Measurements from ENCODE around the gene PLEKHA6.
A peak's percentile ranks its signal among the peaks of the same experiment; 100 is the strongest.

The PLEKHA6 gene

DNA sequence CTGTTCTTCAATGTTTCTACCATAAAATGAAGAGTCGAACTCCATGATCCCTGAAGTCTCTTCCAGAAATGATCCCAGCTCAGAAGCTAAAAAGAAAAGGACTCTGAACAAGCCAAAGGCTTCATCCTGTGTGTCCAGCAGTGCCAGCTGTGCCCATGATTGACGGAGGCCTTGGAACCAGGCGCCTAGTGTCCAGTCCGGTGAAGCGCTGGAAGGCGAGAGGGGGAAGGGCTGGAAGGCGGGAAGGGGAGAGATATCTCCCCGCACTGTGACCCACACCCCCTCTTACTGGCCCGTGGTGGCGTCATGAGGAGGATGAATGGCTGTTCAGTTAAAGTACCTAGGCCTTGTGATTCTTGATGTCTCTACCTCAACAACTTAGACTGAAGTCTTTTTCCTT lies 10.4 kb upstream of the PLEKHA6 start:
- TF ChIP-seq, protein P1, sequence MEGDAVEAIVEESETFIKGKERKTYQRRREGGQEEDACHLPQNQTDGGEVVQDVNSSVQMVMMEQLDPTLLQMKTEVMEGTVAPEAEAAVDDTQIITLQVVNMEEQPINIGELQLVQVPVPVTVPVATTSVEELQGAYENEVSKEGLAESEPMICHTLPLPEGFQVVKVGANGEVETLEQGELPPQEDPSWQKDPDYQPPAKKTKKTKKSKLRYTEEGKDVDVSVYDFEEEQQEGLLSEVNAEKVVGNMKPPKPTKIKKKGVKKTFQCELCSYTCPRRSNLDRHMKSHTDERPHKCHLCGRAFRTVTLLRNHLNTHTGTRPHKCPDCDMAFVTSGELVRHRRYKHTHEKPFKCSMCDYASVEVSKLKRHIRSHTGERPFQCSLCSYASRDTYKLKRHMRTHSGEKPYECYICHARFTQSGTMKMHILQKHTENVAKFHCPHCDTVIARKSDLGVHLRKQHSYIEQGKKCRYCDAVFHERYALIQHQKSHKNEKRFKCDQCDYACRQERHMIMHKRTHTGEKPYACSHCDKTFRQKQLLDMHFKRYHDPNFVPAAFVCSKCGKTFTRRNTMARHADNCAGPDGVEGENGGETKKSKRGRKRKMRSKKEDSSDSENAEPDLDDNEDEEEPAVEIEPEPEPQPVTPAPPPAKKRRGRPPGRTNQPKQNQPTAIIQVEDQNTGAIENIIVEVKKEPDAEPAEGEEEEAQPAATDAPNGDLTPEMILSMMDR (IDR thresholded peaks at IDR 0.05) = no peak
- Histone ChIP-seq H3K27ac (no peak overlapping the region), H3K4me3 (no peak overlapping the region)
- DNase-seq (ENCODE audit: low spot score) = no peak

GRCh38 chr1:204368996-204369726 lies 9.4 kb upstream of the PLEKHA6 start:
- Histone ChIP-seq H3K27ac (no peak overlapping the region), H3K4me3 (no peak overlapping the region)
- DNase-seq (ENCODE audit: low spot score) = no peak
- TF ChIP-seq, protein P1 (IDR thresholded peaks at IDR 0.05) = no peak

DNA sequence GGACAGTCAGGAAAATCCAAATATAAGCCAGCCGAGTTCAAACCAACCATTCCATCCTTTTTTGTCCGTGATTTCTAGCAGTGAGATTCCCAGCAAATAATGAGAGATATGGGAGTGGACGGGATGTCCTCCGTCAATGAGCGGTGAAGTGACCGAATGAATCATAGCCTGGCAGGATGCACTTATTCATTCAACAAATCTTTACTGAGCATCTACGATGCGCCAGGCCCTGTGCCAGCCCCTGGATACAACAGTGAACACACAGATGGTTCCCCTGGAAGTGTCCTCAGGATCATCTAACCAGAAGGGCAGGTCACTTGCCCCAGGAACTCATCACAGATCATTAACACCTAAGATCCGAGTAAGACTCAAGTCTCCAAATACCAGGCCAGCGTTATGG lies 8.2 kb upstream of the PLEKHA6 start:
- Histone ChIP-seq H3K27ac (no peak overlapping the region), H3K4me3 (no peak overlapping the region)
- TF ChIP-seq, protein P1 (IDR thresholded peaks at IDR 0.05) = no peak

GRCh38 chr1:204367193-204367858 lies 7.6 kb upstream of the PLEKHA6 start:
- TF ChIP-seq, protein P1 (IDR thresholded peaks at IDR 0.05) = no peak
- H3K27ac ChIP-seq = no peak overlapping the region

More for the DNA sequence above, 8.2 kb upstream of the PLEKHA6 start:
- no peak for DNase-seq (ENCODE audit: low spot score)

DNA sequence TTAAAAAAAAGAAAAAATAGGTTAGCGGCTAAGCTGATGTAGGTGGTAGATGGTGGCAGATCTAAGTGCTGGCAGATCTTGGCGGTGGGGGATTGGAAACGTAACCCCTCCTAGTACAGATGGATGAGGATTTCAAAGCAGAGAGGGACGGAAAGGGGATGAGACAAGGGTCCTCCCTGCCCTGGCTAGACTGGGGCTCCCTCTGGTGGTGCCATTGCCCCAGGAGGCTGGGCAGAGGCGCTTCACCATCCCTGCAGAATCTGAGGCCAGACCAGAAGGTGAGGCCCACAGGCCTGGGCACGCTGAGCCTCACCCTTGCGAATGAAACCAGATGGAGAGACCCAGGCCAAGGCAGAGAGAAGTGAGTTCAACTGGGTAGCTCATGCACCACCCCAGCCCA lies 7.0 kb upstream of the PLEKHA6 start:
- DNase-seq (ENCODE audit: low spot score) = no peak
- Histone ChIP-seq H3K4me3 (no peak overlapping the region), H3K27ac (no peak overlapping the region)
- TF ChIP-seq, protein P1 (IDR thresholded peaks at IDR 0.05) = no peak

More at GRCh38 chr1:204367193-204367858, 7.6 kb upstream of the PLEKHA6 start:
- no peak for DNase-seq (ENCODE audit: low spot score)
- no peak overlapping the region for H3K4me3 ChIP-seq

GRCh38 chr1:204363335-204364114 lies 3.8 kb upstream of the PLEKHA6 start:
- TF ChIP-seq, protein P1 (IDR thresholded peaks at IDR 0.05) = peak; percentile 97
- DNase-seq (ENCODE audit: low spot score) = no peak
- H3K27ac ChIP-seq = peak overlapping the region in 1 of 2 donors; percentile 6
- H3K4me3 ChIP-seq = peak overlapping the region; percentile 69
